WTC11 (cell line): ENCODE data around the gene RGS16. TPM values are rescaled to one million over a fixed set of nuclear protein-coding genes. Genes with fewer than 3 reads are reported as not detected.

Experiments
- ATAC-seq: fragments of 200-7000 bp; cut with Tn5 transposase; 2 replicates; pipeline ENCODE4 v1.10.0; 2021; ENCODE audit warnings: mild to moderate bottlenecking, moderate library complexity
- CTCF ChIA-PET: fragments of 300-600 bp; sonication (Branson Sonifier 250); formaldehyde crosslinking; loops from one replicate; lab custom pipeline; 2021; ENCODE audit warnings: antibody characterized with exemption; lab: Charles Lee
- POLR2A ChIA-PET: fragments of 350-600 bp; sonication (Branson Sonifier 250); formaldehyde crosslinking; loops from one replicate; lab custom pipeline; 2021; ENCODE audit warnings: antibody characterized with exemption; lab: Charles Lee
- DNase-seq: peaks from one replicate; pipeline ENCODE4 v3.0.0; 2021; ENCODE audit warnings: low spot score
- H3K27ac Mint-ChIP-seq: 2 replicates; pipeline ENCODE4 v1.8.0; 2021; ENCODE audit warnings: mixed read lengths
- H3K27me3 Mint-ChIP-seq: 2 replicates; pipeline ENCODE4 v1.8.0; 2021; ENCODE audit warnings: low read depth, mild to moderate bottlenecking, moderate library complexity, mixed read lengths
- H3K36me3 Mint-ChIP-seq: 2 replicates; pipeline ENCODE4 v1.8.0; 2021; ENCODE audit warnings: mixed read lengths
- H3K4me1 Mint-ChIP-seq: 2 replicates; pipeline ENCODE4 v1.8.0; 2022; ENCODE audit warnings: mixed read lengths
- H3K4me3 Mint-ChIP-seq: 2 replicates; pipeline ENCODE4 v1.8.0; 2021; ENCODE audit warnings: mild to moderate bottlenecking, moderate library complexity, mixed read lengths
- H3K9me3 Mint-ChIP-seq: 2 replicates; pipeline ENCODE4 v1.8.0; 2021; ENCODE audit warnings: mixed read lengths
- CREM ChIP-seq: sonication (generic); formaldehyde crosslinking; IDR thresholded peaks from 2 replicates; pipeline ENCODE4 v1.8.1; 2022; ENCODE audit warnings: mild to moderate bottlenecking, missing genetic modification reagents, moderate library complexity
- EMX1 ChIP-seq: fragments of 250-450 bp; sonication (Bioruptor Pico); IDR thresholded peaks from 2 replicates; pipeline ENCODE4 v1.8.0; 2021; ENCODE audit warnings: mild to moderate bottlenecking
- GABPB1 ChIP-seq: sonication (generic); formaldehyde crosslinking; IDR thresholded peaks from 2 replicates; pipeline ENCODE4 v1.8.1; 2023; ENCODE audit warnings: mild to moderate bottlenecking, missing genetic modification reagents
- GTF2I ChIP-seq: fragments of 250-450 bp; sonication (Bioruptor Pico); conservative IDR thresholded peaks from 2 replicates; pipeline ENCODE4 v1.4.0; 2021; ENCODE audit warnings: mild to moderate bottlenecking
- IRF2 ChIP-seq: sonication (generic); formaldehyde crosslinking; IDR thresholded peaks from 2 replicates; pipeline ENCODE4 v1.8.0; 2022; ENCODE audit warnings: low read depth, missing genetic modification reagents, borderline replicate concordance
- JAZF1 ChIP-seq: fragments of 250-450 bp; sonication (Bioruptor Pico); IDR thresholded peaks from 2 replicates; pipeline ENCODE4 v1.9.0; 2021; ENCODE audit warnings: moderate library complexity, mild to moderate bottlenecking, inconsistent platforms
- NFYB ChIP-seq: sonication (generic); formaldehyde crosslinking; conservative IDR thresholded peaks from 2 replicates; pipeline ENCODE4 v1.8.0; 2022; ENCODE audit warnings: low read depth, missing genetic modification reagents
- NR3C1 ChIP-seq: sonication (generic); formaldehyde crosslinking; conservative IDR thresholded peaks from 2 replicates; pipeline ENCODE4 v1.8.1; 2023; ENCODE audit warnings: low read depth, mild to moderate bottlenecking, missing genetic modification reagents
- OVOL2 ChIP-seq: fragments of 250-450 bp; sonication (Bioruptor Pico); IDR thresholded peaks from 2 replicates; pipeline ENCODE4 v1.9.0; 2021; ENCODE audit warnings: mild to moderate bottlenecking, borderline replicate concordance
- RORB ChIP-seq: fragments of 250-450 bp; sonication (Bioruptor Pico); IDR thresholded peaks from 2 replicates; pipeline ENCODE4 v1.9.0; 2021; ENCODE audit warnings: mild to moderate bottlenecking
- SMAD4 ChIP-seq: sonication (generic); formaldehyde crosslinking; IDR thresholded peaks from 2 replicates; pipeline ENCODE4 v1.8.0; 2022; ENCODE audit warnings: mild to moderate bottlenecking, missing genetic modification reagents
- ZBTB21 ChIP-seq: sonication (generic); formaldehyde crosslinking; IDR thresholded peaks from 2 replicates; pipeline ENCODE4 v1.8.1; 2023; ENCODE audit warnings: mild to moderate bottlenecking, missing genetic modification reagents, borderline replicate concordance
- ZNF671 ChIP-seq: fragments of 250-450 bp; sonication (Bioruptor Pico); IDR thresholded peaks from 2 replicates; pipeline ENCODE4 v1.8.0; 2021; ENCODE audit warnings: mild to moderate bottlenecking
- total RNA-seq: library from RNA; stranded (reverse); gene quantifications from 3 replicates; pipeline ENCODE4 v1.2.3, GENCODE V29; 2021
- TF ChIP-seq, protein P1 (sequence below): sonication (generic); formaldehyde crosslinking; conservative IDR thresholded peaks from 2 replicates; pipeline ENCODE4 v1.8.1; 2023; ENCODE audit warnings: mild to moderate bottlenecking, low read depth, missing genetic modification reagents, moderate library complexity
- TF ChIP-seq, protein P2 (sequence below): sonication (generic); formaldehyde crosslinking; IDR thresholded peaks from 2 replicates; pipeline ENCODE4 v1.8.1; 2023; ENCODE audit warnings: mild to moderate bottlenecking, missing genetic modification reagents, moderate library complexity
- TF ChIP-seq, protein P3 (sequence below): sonication (generic); formaldehyde crosslinking; IDR thresholded peaks from 2 replicates; pipeline ENCODE4 v1.8.0; 2023; ENCODE audit warnings: mild to moderate bottlenecking, missing genetic modification reagents
- TF ChIP-seq, protein P4 (sequence below): sonication (generic); formaldehyde crosslinking; IDR thresholded peaks from 2 replicates; pipeline ENCODE4 v1.8.1; 2022; ENCODE audit warnings: mild to moderate bottlenecking, missing genetic modification reagents, moderate library complexity, borderline replicate concordance
- TF ChIP-seq, protein P5 (sequence below): sonication (generic); formaldehyde crosslinking; IDR thresholded peaks from 2 replicates; pipeline ENCODE4 v1.8.1; 2023; ENCODE audit warnings: mild to moderate bottlenecking, missing genetic modification reagents, borderline replicate concordance

RGS16 gene
- total RNA-seq, 1 experiment from 2014 or later, result 17.8 TPM

DNA sequence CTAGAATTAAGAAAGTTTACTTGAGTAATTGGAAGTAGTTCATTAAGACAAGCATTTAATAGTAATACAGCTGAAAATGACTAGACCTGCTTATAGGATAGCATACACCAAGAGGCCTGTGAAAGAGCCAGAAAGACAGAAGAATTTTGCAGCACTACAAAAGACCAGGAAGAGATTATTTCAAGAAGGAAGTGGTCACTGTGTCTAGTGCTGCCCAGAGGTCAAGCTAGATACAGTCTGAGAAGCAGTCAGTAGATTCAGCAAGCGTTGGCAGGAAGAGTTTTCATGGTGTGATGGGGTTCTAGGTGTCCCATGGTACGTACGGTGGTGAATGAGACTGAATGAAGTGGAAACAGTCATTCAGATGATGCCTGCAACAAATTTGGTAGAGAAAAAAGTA lies 48.7 kb upstream of the RGS16 start (continued):
- TF ChIP-seq NR3C1 (no peak), GTF2I (CRISPR knock-in tag) (no peak), RORB (CRISPR knock-in tag) (no peak)
- TF ChIP-seq, protein P1, sequence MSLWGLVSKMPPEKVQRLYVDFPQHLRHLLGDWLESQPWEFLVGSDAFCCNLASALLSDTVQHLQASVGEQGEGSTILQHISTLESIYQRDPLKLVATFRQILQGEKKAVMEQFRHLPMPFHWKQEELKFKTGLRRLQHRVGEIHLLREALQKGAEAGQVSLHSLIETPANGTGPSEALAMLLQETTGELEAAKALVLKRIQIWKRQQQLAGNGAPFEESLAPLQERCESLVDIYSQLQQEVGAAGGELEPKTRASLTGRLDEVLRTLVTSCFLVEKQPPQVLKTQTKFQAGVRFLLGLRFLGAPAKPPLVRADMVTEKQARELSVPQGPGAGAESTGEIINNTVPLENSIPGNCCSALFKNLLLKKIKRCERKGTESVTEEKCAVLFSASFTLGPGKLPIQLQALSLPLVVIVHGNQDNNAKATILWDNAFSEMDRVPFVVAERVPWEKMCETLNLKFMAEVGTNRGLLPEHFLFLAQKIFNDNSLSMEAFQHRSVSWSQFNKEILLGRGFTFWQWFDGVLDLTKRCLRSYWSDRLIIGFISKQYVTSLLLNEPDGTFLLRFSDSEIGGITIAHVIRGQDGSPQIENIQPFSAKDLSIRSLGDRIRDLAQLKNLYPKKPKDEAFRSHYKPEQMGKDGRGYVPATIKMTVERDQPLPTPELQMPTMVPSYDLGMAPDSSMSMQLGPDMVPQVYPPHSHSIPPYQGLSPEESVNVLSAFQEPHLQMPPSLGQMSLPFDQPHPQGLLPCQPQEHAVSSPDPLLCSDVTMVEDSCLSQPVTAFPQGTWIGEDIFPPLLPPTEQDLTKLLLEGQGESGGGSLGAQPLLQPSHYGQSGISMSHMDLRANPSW, result no peak
- TF ChIP-seq, protein P2, sequence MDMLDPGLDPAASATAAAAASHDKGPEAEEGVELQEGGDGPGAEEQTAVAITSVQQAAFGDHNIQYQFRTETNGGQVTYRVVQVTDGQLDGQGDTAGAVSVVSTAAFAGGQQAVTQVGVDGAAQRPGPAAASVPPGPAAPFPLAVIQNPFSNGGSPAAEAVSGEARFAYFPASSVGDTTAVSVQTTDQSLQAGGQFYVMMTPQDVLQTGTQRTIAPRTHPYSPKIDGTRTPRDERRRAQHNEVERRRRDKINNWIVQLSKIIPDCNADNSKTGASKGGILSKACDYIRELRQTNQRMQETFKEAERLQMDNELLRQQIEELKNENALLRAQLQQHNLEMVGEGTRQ (CRISPR knock-in tag), result no peak

DNA sequence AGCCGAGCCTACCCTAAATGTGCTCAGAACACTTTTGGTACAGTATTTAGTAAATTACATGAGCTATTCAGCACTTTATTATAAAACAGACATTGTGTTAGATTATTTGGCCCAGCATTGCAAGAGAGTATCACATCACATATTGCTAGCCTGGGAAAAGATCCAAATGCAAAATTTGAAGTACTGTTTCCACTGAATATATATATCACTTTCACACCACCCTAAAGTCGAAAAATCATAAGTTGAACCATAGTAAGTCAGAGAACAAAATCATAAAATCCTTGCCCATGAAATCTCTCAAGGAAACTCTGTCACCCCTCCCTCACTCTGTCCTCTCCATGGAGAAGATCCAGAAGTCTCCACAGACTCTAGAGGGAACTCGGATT lies 47.1 kb upstream of the RGS16 start:
- CTCF ChIA-PET, result no interaction called here

More for the DNA sequence above, 47.1 kb upstream of the RGS16 start:
- Mint-ChIP-seq H3K9me3 (peaks cover 3% of the 10 kb centered on the region; the same call in 1 of the 2 replicates), H3K4me1 (no peaks in the 10 kb centered on the region), H3K27me3 (no peaks in the 10 kb centered on the region; the same call in 1 of the 2 replicates), H3K27ac (no peak overlapping the region), H3K4me3 (no peak overlapping the region), H3K36me3 (no peaks in the 10 kb centered on the region)
- no peak for ATAC-seq
- no peak for TF ChIP-seq ZBTB21 (CRISPR knock-in tag)
- TF ChIP-seq CREM (CRISPR knock-in tag), result no peak
- TF ChIP-seq, protein P3, sequence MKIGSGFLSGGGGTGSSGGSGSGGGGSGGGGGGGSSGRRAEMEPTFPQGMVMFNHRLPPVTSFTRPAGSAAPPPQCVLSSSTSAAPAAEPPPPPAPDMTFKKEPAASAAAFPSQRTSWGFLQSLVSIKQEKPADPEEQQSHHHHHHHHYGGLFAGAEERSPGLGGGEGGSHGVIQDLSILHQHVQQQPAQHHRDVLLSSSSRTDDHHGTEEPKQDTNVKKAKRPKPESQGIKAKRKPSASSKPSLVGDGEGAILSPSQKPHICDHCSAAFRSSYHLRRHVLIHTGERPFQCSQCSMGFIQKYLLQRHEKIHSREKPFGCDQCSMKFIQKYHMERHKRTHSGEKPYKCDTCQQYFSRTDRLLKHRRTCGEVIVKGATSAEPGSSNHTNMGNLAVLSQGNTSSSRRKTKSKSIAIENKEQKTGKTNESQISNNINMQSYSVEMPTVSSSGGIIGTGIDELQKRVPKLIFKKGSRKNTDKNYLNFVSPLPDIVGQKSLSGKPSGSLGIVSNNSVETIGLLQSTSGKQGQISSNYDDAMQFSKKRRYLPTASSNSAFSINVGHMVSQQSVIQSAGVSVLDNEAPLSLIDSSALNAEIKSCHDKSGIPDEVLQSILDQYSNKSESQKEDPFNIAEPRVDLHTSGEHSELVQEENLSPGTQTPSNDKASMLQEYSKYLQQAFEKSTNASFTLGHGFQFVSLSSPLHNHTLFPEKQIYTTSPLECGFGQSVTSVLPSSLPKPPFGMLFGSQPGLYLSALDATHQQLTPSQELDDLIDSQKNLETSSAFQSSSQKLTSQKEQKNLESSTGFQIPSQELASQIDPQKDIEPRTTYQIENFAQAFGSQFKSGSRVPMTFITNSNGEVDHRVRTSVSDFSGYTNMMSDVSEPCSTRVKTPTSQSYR, result no peak
- TF ChIP-seq IRF2, result no peak
- no peak for TF ChIP-seq JAZF1 (CRISPR knock-in tag)
- TF ChIP-seq, protein P4, sequence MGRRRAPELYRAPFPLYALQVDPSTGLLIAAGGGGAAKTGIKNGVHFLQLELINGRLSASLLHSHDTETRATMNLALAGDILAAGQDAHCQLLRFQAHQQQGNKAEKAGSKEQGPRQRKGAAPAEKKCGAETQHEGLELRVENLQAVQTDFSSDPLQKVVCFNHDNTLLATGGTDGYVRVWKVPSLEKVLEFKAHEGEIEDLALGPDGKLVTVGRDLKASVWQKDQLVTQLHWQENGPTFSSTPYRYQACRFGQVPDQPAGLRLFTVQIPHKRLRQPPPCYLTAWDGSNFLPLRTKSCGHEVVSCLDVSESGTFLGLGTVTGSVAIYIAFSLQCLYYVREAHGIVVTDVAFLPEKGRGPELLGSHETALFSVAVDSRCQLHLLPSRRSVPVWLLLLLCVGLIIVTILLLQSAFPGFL (CRISPR knock-in tag), result no peak
- TF ChIP-seq EMX1 (CRISPR knock-in tag), result no peak
- no peak for TF ChIP-seq ZNF671 (CRISPR knock-in tag)
- TF ChIP-seq, protein P5, sequence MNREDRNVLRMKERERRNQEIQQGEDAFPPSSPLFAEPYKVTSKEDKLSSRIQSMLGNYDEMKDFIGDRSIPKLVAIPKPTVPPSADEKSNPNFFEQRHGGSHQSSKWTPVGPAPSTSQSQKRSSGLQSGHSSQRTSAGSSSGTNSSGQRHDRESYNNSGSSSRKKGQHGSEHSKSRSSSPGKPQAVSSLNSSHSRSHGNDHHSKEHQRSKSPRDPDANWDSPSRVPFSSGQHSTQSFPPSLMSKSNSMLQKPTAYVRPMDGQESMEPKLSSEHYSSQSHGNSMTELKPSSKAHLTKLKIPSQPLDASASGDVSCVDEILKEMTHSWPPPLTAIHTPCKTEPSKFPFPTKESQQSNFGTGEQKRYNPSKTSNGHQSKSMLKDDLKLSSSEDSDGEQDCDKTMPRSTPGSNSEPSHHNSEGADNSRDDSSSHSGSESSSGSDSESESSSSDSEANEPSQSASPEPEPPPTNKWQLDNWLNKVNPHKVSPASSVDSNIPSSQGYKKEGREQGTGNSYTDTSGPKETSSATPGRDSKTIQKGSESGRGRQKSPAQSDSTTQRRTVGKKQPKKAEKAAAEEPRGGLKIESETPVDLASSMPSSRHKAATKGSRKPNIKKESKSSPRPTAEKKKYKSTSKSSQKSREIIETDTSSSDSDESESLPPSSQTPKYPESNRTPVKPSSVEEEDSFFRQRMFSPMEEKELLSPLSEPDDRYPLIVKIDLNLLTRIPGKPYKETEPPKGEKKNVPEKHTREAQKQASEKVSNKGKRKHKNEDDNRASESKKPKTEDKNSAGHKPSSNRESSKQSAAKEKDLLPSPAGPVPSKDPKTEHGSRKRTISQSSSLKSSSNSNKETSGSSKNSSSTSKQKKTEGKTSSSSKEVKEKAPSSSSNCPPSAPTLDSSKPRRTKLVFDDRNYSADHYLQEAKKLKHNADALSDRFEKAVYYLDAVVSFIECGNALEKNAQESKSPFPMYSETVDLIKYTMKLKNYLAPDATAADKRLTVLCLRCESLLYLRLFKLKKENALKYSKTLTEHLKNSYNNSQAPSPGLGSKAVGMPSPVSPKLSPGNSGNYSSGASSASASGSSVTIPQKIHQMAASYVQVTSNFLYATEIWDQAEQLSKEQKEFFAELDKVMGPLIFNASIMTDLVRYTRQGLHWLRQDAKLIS (CRISPR knock-in tag), result no peak
- TF ChIP-seq GABPB1 (CRISPR knock-in tag), result no peak
- no peak for TF ChIP-seq SMAD4
- TF ChIP-seq NFYB (CRISPR knock-in tag), result no peak
- TF ChIP-seq OVOL2, result no peak
- POLR2A ChIA-PET, result no interaction called here
- DNase-seq, result no peak
